Stimulated activated CD4-positive, alpha-beta T cell treated with anti-CD3 and anti-CD28 coated beads, TNF-alpha, amount 100 ng/mL, for 48 hours (primary cell): ENCODE measurements around the gene GAS2.

Experiments
- DNase-seq, 3 donors: peaks; one replicate each; pipeline ENCODE4 v3.0.0-alpha.2; 2020; ENCODE audit warnings: low read depth in 3 of 3

Gene GAS2

DNA sequence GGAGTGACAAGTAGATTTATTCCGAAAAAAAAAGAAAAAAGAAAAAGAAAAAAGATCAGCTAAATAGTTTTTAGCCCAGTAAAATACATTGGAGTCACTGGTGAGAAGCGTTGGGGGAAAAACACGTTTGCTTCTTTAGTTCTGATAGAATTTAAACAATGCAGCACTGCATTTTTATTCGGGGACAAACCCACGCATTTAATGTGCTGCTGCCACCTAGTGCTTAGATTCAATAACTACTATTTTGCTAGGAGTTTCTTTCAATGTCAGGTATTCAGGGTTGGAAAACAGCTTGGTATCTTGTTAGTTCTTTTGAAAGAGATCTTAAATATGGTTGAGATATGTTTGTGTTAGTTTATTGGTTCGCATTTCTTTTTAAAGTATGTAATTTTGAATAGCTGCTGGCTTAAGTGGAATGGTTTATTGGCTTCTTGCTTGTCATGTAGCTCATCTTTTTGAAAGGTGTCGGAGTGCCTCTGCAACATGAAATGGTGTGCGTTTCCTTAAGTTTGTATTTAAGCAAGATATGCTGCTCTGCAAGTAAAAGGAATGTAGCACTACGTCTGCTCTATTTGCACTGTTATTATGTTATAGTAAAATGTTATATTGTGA is 121.2 kb downstream of the GAS2 start:
- peak in 2 of 3 donors; percentile 3 to 5 for DNase-seq

DNA sequence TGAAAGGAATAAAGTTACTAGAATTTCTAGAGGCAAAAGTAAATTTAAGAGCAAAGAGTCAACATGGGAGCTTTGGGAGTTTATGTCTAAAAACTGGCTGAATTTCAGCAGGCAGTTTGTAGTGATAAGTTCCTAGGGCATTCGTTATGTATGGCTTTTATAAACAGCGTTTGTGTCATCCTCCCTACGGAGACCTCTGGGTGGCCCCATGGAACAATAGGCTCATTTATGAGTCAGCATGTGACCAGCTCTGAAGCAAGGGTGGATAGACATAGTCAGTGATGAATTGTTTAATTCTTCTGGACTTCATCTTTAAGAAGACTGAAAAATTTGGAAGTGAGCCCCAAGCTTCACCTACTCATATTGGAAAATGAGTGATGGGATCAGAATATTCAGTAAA is 126.1 kb downstream of the GAS2 start:
- DNase-seq: no peak

DNA sequence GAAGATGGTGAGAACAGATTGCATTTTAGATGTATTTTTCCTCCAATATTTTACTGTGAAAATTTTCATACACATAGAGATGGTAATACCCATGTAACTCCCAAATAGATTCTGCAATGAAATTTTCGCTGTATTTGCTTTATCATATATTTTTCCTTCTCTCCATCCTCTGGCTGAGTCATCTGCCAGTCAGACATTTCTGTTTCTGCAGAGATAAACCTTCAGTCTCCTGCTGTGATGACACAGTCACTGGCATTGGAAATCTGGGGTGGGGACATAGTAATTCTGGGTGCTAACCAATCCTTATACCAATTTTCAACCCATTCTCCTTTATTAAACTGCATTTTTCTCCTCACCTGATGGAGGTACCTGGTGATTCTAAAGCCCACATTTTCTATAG is 129.5 kb downstream of the GAS2 start:
- no peak for DNase-seq

DNA sequence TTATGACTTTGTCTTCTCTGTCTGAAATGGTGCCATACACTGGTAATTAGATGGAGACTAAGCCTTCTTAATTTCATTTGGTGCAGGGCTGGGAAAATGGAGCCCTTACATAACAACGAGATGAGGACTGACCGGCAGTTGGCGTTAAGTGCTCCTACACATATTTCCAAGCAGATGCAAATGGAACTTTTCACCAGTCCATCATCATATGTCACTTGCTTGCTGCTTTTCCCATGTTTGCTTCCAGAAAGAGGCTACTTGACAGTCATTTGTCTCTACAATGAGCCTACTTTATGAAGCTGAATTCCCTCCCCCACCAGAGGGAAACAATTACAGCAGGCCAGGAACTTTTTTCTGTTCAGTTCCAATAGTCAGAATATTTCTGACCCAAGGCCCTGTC is 130.6 kb downstream of the GAS2 start:
- DNase-seq: no peak

DNA sequence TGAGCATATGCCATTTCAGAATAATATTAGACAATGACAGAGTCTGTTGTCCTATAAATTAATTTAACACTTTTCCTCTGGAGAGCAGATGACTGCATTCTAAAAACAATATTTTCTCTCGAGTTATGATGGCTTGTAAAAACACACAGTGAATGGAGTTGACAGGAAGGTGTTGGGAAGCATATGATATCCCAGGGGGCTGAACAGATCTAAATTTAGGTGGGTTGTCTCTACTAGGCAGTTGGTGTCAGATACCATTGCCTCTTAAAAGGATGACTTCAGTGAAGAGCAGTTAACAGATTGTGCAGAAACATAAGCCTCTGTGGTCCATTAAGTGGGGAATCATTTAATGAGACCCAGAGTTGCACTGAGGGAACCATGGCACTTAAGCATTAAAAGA is 132.5 kb downstream of the GAS2 start:
- no peak for DNase-seq

DNA sequence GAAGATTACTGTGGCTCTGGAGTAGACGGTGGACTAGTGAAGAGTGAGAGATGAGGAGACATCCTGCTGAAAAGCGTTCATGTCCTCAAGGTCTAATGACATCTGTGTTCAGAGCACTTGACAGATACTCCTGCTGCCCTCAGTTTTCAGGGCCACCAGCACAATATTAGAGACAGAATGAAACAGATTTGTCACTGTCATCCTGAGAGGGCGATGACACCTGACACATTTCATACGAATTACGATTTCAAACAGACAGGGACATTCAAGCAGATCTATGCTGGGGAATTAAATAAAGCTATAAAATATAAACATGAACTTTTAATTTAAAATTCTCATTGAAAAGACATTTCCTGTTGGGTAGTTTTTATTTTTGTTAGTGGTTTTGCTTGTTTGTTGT is 134.1 kb downstream of the GAS2 start:
- no peak for DNase-seq

DNA sequence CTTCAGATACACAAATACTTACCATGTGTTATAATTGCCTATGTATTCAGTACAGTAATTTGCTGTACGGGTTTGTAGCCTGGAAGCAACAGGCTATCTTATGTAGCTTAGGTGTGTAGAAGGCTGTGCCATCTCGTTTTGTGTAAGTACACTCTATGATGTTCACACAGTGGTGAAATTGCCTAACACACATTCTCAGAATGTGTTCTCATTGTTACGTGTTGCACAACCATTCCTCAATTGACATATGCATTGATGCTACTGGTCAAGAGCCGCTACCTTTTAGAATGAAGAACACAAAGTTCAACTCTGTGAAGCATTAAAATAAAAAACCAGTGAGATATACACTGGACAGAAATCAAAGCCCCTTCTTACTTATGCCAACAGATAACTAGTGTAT is 136.4 kb downstream of the GAS2 start:
- no peak for DNase-seq

DNA sequence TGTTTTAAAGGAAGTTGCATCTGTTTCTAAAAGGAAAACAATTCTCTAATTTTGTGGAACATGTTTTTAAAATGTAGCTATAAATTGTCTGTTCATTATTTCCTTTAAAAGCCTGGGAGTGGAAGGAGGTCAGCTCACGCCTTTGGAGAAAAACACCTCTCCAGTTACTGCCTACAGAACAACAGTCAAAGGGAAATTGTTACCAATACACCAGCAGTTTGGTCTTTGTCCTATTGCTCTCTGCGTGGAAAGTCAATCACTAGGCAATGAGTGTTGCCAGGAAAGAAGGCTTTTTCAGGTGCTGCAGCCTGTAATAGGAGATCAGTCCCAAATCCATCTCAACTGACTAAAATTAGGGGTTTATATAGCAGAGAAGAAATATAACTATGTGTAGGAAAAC is 141.0 kb downstream of the GAS2 start:
- DNase-seq: no peak

DNA sequence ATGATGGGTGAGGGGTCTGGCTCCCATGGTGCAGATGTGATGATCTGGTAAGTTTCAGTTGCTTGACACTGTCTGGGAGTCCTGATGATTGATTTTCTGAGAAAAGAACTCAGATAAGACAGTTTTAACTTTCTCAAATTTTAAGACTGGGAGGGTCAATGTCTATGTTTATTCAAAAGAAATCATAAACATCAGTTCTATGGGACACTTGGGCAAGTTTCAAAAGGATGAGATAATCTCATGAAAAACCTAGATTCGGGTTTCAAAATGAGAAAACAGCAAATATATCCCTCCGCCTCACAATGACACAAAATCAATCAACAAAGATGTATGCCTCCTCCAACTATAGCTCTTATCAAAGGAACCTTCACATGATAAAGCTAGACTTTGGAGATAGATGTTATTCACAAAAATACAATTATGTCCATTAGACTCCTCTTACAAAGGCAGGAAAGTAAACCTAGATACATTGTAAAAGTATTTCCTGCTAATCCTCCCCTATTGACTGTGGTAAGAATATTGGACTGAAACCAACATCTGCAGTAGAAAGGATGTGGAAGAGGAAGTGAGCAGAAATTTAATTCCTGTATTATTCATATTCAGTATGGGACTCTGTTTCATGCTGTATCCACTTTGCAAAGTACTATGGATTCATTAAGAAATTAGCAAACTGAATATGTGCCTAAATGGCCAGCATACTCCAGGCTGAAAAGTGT is 141.6 kb downstream of the GAS2 start:
- DNase-seq: no peak

DNA sequence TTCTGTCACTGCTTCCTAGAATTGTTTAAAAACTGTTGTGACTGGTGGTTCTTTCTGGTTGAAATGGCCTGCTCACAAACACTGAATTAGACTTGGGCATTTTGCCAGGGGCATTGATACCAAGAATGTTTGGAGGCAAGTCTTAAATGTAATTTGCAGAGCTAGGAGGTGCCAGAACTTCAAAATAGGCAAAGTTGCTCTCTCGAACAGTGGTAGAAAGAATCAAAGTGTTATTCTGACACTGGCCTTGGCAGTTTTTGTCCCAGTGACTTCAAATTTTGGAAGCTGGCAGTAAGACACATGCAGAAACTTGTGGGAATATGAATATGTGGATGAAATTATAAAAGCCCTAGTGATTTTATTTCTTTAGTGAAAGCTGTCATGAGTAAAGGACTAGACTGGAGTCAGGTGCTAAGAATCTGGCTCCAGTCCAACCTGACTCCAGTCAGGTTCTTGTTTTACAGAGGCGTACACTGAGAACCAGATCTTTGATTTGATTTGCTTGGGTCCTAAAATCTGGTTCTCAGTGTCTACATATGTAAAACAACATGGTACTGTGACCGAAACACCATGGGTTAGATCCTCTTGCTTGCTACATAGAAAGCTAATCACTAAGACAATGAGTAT is 142.3 kb downstream of the GAS2 start:
- no peak for DNase-seq

DNA sequence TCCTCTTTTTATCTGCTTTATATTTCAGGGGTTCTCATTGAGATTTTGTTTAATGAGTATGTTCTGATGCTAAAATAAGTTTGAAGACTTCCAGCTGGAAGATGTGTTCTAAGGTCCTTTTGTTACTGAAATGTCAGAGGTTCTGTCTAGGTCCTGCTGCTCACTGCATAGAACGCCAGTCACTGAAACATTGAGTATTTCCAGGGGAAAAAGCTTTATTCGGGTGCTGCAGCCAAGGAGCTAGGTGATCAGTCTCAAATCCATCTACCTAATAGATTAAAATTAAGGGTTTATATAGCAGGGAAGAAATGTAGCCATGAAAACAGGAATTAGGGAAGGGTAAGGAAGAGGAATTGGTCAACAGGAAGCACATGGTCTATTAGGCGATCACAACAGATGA is 143.5 kb downstream of the GAS2 start:
- no peak for DNase-seq

DNA sequence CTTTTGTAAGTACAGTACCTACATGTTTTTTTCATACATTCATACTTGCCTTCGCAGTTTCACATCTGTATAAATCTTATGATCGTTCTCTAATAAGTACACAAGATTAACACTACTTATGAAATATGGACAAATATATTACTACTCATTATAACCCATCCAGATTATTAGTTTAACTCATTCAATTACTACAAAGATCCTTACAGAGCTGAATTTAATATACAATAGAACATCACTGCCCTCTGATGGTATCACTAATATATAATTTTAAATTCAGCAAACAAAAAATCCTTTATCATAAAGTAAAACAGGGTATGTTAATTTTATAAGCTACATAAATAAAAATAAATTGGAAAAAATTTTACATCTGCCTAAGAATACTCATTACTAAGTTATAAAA is 155.8 kb downstream of the GAS2 start:
- no peak for DNase-seq

DNA sequence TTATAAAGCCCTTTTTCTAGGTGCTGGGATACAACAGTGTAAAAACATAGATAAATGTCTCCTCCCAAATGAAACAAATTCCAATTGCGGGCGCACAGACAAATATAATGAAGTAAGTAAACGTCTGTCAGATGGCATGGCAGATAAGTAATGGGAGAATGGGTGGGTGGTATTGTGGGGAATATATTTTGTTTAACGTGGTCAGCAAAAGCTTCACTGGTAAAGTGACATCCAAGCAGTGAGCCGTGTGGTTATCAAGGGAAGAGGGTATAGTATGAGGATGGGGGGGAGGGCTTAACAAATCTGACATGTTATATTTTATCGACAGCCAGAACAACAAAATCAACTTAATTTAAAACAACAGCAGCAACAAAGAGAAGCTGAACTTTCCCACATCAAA is 162.0 kb downstream of the GAS2 start:
- no peak for DNase-seq

DNA sequence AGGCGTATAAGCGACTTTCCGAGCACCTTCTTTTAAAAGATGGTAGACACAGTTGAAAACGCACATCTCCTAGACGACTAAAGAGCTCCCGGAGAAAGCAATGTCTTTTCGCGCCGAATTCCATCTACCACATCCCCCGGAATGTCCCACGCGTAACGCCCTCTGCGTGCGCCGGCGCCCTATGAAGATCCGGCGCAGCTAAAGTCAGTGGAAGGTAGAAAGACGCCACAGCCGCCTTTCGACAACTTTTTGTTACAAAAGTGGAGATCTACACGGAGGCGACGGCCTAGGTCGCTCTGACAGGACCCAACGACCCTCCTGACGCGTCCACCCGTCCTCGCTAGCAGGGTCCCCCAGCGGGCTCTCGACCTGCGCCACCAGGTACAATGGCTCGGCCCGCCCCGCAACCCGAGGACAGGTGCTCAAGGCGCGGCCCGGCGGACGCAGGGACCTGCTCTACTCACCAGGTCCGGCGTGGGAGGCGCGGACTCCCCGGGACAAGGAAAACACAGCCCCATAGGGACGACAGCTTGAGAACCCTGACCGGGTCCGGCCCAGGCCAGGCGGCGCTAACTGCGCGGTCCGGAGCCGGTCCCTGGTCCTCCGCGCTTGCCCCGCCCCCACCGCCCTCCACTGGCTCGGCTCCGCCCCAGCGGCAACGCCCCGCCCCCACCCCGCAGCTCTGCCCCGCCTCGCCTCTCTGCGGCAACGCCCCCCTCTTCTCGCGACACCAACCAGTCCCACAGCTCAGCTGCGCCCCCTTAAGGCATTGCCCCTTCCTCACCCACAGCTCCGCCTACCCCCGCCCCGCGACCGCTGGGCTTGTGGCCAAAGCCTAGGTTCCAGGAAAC is 163.0 kb downstream of the GAS2 start, which contains the start of gene SVIP:
TSS of gene SVIP (minus strand) at position 571 of the 851 bp plus-strand sequence. CDS start at position 518, 53 bp downstream.
- DNase-seq: peak; percentile 83 to 98 (median 90)

DNA sequence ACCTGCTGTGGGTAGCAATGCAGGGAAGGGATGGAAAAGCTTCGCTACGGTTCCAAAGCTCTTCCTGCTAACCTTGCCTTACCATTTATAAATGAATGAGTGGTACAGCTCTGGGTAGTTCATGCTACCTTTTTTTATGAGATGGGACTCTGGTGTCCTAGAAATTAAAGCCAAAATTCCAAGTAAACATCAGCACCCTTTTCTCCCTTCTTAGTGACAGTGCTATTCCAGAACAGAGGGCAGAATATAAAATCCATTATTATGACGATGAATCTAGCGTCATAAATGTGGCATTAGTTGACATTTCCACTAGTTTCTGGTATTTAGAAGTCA is 163.6 kb downstream of the GAS2 start:
- DNase-seq: no peak

DNA sequence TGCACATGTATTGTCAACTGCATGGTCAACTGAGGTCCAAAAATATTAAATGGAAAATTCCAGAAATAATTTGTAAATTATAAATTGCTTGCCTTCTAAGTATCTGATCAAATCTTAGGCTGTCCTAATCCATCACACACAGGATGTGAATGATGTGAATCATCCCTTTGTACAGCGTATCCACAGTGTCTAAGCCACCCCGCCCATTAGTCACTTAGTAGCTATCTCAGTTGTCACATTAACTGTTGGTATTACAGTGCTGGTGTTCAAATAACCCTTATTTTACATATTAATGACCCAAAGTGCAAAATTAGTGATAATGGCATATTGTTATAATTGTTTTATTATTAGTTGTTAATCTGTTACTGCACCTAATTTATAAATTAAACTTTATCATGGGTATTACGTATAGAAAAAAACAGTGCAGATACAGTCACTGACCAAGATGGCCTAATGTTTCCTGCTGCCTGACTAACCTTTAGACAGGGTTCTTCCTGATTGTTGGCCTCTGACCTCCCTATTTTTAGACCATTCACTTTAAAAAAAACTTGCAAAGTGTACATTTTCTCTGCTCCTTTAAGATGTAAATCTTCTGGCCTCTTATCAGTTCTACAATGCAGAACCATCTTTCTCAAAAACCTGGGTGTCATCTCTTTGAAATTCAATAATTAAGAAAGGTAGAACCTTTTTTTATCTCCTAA is 166.1 kb downstream of the GAS2 start:
- DNase-seq: peak in 1 of 3 donors; percentile 3

DNA sequence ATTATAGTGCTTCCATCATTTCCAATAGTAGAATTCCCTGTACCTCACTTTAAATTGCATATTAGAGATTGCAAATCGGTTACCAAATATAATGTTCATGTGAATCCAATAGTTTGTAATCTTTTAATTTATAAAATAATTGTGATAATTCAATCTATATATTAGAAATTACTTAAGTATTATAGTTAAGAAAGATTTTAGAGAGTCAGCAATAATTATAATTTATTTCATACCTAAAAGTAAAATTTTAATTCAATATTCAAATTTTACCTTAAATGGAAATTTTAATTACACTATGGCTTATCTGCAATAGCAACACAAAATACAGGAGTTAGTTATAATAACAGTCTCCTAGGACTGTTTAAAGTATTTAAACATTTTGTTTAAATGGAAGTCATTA is 180.3 kb downstream of the GAS2 start:
- DNase-seq: no peak

DNA sequence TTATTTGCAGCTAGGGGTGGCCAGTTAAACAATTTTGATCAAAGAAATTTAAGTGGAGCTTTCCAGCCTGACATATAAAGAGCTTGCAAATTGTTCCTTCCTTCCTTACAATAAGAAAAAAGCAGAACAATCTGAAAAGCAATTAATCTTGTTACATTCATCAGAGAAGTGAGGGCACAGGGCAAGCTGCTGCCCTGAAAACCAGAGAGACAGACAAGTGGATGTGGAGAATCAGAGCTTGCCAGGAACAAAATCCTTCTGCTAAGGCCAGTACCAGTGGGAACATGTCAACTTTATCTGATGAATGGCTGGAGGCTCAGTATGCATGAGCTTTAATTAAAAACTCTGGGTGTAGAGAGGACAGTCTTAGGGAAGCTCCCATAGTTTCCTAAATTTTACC is 185.1 kb downstream of the GAS2 start:
- no peak for DNase-seq

DNA sequence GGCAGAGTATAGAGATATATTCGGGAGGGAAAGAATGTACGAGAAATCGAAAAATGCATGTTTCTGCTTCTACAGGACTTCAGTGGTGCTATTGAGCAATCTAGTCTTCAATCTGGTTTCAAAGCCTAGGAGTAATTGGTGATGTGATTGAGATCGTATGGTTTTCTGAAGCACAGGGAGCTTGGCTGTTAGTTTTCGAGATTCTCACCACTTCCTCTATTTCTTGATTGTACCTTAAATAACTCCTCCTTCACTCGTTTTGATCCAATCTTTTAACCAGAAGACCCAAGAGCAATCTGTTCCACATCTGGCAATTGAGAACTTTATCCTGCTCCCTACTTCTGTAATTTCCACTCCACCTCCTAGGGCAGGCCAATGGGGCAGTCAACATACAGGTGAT is 193.3 kb downstream of the GAS2 start:
- no peak for DNase-seq

DNA sequence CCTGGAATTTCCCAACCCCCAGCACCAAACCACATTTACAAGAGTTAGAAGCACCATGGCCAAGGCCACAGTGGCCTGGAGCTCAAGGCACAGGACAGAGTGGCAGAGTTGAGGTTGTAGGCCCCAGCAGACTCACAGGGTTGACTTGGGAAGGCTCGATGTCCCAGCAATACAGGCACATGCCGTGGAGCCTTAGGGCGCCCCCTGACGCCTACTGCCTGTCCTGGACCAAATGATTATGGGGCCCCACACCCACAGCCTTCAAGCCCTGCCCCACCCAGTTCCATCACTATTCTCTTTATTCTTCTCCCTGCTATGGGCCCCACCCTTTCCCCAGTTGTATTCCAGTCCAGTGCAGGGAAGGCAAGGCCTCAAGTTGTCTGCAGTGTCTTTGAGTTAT is 193.8 kb downstream of the GAS2 start, which contains the start of gene CCDC179:
TSS of gene CCDC179 (minus strand) at position 234 of the 400 bp plus-strand sequence. CDS start at position 181, 53 bp downstream.
- no peak for DNase-seq
